ENCODE results near the gene CBLC. TPM values are rescaled to one million over a fixed set of nuclear protein-coding genes. Genes with fewer than 3 reads are reported as not detected.

CBLC gene
- total RNA-seq, 1 donor from 2014 or later = 16.2 TPM

- no peak for DNase-seq (ENCODE audit: low spot score, unreplicated experiment)
- TF ChIP-seq CTCF (IDR thresholded peaks at IDR 0.05; ENCODE audit: unreplicated experiment) = no peak
- Mint-ChIP-seq H3K27ac (peak overlapping the region; percentile 86), H3K27me3 (peaks cover 61% of the 10 kb centered on the region), H3K9me3 (ENCODE audit: low read depth) (no peaks in the 10 kb centered on the region), H3K4me1 (ENCODE audit: low read depth) (peaks cover 9% of the 10 kb centered on the region), H3K36me3 (ENCODE audit: insufficient read depth) (no peaks in the 10 kb centered on the region), H3K4me3 (ENCODE audit: low read depth) (peak overlapping the region; percentile 77)
These were observed 29.8 kb upstream of the CBLC start for GRCh38 chr19:44747739-44748425.

DNA sequence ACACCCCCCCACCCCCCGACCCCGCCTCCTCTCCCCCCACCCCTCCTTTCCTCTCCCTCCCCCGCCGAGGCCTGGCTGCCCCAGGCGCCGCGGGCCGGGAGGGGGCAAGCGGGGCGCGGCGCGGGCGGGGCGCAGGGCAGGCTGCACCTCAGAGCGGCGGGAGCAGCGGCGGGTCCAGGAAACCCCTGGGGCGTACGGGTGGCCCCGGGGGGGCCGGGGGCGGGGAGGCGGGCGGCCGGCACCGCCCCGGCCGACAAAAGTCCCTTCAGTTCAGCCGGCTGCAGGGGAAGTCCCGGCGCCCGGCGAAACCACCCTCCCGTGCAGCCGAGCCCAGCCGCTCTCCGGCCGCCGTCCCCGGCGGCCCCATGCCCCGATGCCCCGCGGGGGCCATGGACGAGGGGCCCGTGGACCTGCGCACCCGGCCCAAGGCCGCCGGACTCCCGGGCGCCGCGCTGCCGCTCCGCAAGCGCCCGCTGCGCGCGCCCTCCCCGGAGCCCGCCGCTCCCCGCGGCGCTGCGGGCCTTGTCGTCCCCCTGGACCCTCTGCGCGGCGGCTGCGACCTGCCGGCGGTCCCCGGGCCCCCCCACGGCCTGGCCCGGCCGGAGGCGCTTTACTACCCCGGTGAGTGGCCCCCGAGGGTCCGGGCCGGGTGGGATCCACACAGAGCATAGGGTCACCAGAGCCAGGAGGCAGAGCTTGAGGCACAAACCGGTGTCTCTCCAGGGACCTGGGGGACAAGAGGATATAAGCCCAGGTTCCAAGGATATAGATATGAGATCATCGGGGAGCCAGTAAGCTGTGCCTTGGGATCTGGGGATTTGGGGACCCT lies 29.1 kb upstream of the CBLC start, which contains the start of gene BCL3:
Gene BCL3 (plus strand): TSS at position 283 of the 829 bp plus-strand sequence. CDS start 83 bp downstream, at position 366.
- no peak for DNase-seq (ENCODE audit: low spot score, unreplicated experiment)
- TF ChIP-seq CTCF (IDR thresholded peaks at IDR 0.05; ENCODE audit: unreplicated experiment) = no peak
- H3K27me3 Mint-ChIP-seq = peaks cover 65% of the 10 kb centered on the region
- no peaks in the 10 kb centered on the region for H3K9me3 Mint-ChIP-seq (ENCODE audit: low read depth)
- peaks cover 11% of the 10 kb centered on the region for H3K4me1 Mint-ChIP-seq (ENCODE audit: low read depth)
- peak within 1 kb of the TSS; percentile 77 for H3K4me3 Mint-ChIP-seq (ENCODE audit: low read depth)
- H3K27ac Mint-ChIP-seq = peak within 1 kb of the TSS; percentile 86
- no peaks in the 10 kb centered on the region for H3K36me3 Mint-ChIP-seq (ENCODE audit: insufficient read depth)

DNA sequence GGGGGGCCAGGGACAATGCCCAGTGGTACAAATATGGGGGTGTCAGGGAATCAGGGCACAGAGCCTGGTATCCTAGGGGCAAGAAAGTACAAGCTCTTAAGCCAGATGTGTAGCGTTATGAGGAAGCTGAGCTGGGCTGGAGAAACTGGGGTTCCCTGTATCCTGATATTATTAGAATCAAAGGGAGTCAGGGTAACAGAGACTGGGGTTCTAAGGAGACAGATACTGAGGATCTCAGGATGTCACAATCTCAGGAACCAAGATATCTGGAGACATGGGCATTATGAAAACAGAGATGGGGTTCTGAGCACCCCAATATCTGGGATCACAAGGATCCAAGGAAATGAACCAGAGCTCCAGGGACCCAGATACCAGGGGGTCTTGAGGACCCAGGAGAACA lies 28.4 kb upstream of the CBLC start:
- no peaks in the 10 kb centered on the region for H3K9me3 Mint-ChIP-seq (ENCODE audit: low read depth)
- no peak overlapping the region for H3K27ac Mint-ChIP-seq
- H3K36me3 Mint-ChIP-seq (ENCODE audit: insufficient read depth) = no peaks in the 10 kb centered on the region
- peaks cover 16% of the 10 kb centered on the region for H3K4me1 Mint-ChIP-seq (ENCODE audit: low read depth)
- DNase-seq (ENCODE audit: low spot score, unreplicated experiment) = no peak
- no peak for TF ChIP-seq CTCF (IDR thresholded peaks at IDR 0.05; ENCODE audit: unreplicated experiment)
- H3K4me3 Mint-ChIP-seq (ENCODE audit: low read depth) = peak overlapping the region; percentile 67
- H3K27me3 Mint-ChIP-seq = peaks cover 70% of the 10 kb centered on the region

- Mint-ChIP-seq H3K36me3 (ENCODE audit: insufficient read depth) (no peaks in the 10 kb centered on the region), H3K27me3 (peaks cover 69% of the 10 kb centered on the region), H3K27ac (peak overlapping the region; percentile 64), H3K4me1 (ENCODE audit: low read depth) (peaks cover 19% of the 10 kb centered on the region), H3K4me3 (ENCODE audit: low read depth) (no peak overlapping the region), H3K9me3 (ENCODE audit: low read depth) (no peaks in the 10 kb centered on the region)
- no peak for DNase-seq (ENCODE audit: low spot score, unreplicated experiment)
- TF ChIP-seq CTCF (IDR thresholded peaks at IDR 0.05; ENCODE audit: unreplicated experiment) = no peak
These were observed 27.7 kb upstream of the CBLC start for GRCh38 chr19:44749994-44750393.

DNA sequence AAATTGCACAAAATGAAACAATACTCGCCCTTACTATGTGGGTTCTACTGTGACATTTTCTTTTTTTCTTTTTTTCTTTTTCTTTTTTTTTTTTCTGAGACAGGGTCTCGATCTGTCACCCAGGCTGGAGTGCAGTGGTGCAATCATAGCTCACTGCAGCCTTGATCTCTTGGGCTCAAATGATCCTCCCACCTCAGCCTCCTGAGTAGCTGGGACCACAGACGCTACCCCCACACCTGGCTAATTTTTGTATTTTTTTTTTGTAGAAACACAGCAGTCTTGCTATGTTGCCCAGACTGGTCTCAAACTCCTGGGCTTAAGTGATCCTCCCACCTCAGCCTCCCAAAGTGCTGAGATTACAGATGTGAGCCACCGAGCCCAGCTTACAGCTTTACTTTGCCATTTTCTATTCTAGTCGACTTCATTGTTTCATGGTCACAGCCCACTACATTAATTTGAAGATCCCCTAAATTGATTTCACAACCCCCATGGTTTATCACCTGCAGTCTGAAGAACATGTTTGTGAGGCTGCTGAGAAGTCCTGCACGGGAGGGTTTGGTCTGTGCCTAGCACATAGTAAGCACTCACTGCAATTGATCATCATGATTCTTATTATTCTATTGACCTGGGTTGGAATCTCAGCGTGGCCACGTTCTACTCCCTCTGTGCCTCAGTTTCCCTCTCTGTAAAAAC lies 25.4 kb upstream of the CBLC start:
- H3K27ac Mint-ChIP-seq = no peak overlapping the region
- peaks cover 66% of the 10 kb centered on the region for H3K27me3 Mint-ChIP-seq
- H3K4me1 Mint-ChIP-seq (ENCODE audit: low read depth) = peaks cover 15% of the 10 kb centered on the region
- no peak for TF ChIP-seq CTCF (IDR thresholded peaks at IDR 0.05; ENCODE audit: unreplicated experiment)
- DNase-seq (ENCODE audit: low spot score, unreplicated experiment) = no peak
- H3K36me3 Mint-ChIP-seq (ENCODE audit: insufficient read depth) = no peaks in the 10 kb centered on the region
- no peak overlapping the region for H3K4me3 Mint-ChIP-seq (ENCODE audit: low read depth)
- no peaks in the 10 kb centered on the region for H3K9me3 Mint-ChIP-seq (ENCODE audit: low read depth)

Measured in progenitor cell of endocrine pancreas (in vitro differentiated cells).